Measurements from ENCODE around the gene TCEA2.
A peak's percentile ranks its signal among the peaks of the same experiment; 100 is the strongest.
"Not testable (repeated sequence)": the region's sequence is repeated elsewhere in the genome, so short reads cannot be mapped to it uniquely, and the experiment has no call there.

The TCEA2 gene

GRCh38 chr20:64080013-64080812 is 17.2 kb downstream of the TCEA2 start, which contains the start of gene OPRL1:
Gene OPRL1, plus strand, starts transcription at chr20:64080082. Its CDS starts 12,639 bp downstream, at chr20:64092721.
- no peak for DNase-seq

- no peak for DNase-seq
These were observed 18.0 kb downstream of the TCEA2 start for GRCh38 chr20:64080813-64081623.

- no peak for DNase-seq
These were observed 18.6 kb downstream of the TCEA2 start for GRCh38 chr20:64081624-64081964.

GRCh38 chr20:64082126-64082731 is 19.2 kb downstream of the TCEA2 start:
- no peak for DNase-seq

GRCh38 chr20:64082820-64083377 is 19.9 kb downstream of the TCEA2 start:
- DNase-seq, result no peak

- peak; percentile 70 for DNase-seq
These were observed 20.4 kb downstream of the TCEA2 start for GRCh38 chr20:64083378-64083803.

GRCh38 chr20:64083804-64084684 is 21.0 kb downstream of the TCEA2 start, which contains the start of gene LKAAEAR1:
Gene LKAAEAR1, minus strand, starts transcription at chr20:64084398. Its CDS starts 179 bp downstream, at chr20:64084219.
- DNase-seq, result no peak

- no peak for DNase-seq
These were observed 21.7 kb downstream of the TCEA2 start for GRCh38 chr20:64084685-64085152.

GRCh38 chr20:64086801-64087200 is 23.8 kb downstream of the TCEA2 start:
- no peak for DNase-seq

GRCh38 chr20:64087226-64087825 is 24.3 kb downstream of the TCEA2 start:
- not testable (repeated sequence) for DNase-seq

- DNase-seq, result not testable (repeated sequence)
These were observed 25.6 kb downstream of the TCEA2 start for GRCh38 chr20:64088586-64088985.

- DNase-seq, result no peak
These were observed 27.2 kb downstream of the TCEA2 start for GRCh38 chr20:64090165-64090564.

- DNase-seq, result no peak
These were observed 28.3 kb downstream of the TCEA2 start for GRCh38 chr20:64091340-64091739.

GRCh38 chr20:64091770-64092169 is 28.8 kb downstream of the TCEA2 start:
- DNase-seq, result no peak

- no peak for DNase-seq
These were observed 29.4 kb downstream of the TCEA2 start for GRCh38 chr20:64092258-64093012.

GRCh38 chr20:64093013-64093503 is 30.1 kb downstream of the TCEA2 start:
- no peak for DNase-seq

- no peak for DNase-seq
These were observed 32.5 kb downstream of the TCEA2 start for GRCh38 chr20:64095455-64095854.

- no peak for DNase-seq
These were observed 32.9 kb downstream of the TCEA2 start for GRCh38 chr20:64095927-64096326.

GRCh38 chr20:64096535-64096934 is 33.5 kb downstream of the TCEA2 start:
- DNase-seq, result no peak

GRCh38 chr20:64098471-64099013 is 35.5 kb downstream of the TCEA2 start:
- no peak for DNase-seq

All from activated CD4-positive, CD25-positive, alpha-beta regulatory T cell treated with anti-CD3 and anti-CD28 coated beads, Interleukin-2, amount 50 U/mL, for 72 hours (primary cell).